ENCODE measurements around the gene CEACAM4.

GRCh38 chr19:41666075-41666474, 39.2 kb upstream of the CEACAM4 start:
- TF ChIP-seq POLR2A (IDR thresholded peaks at IDR 0.05; ENCODE audit: low read length) = no peak
- TF ChIP-seq GATA1 (IDR thresholded peaks at IDR 0.05; ENCODE audit: low read depth, low read length) = no peak

Measured in erythroblast (primary cell).